Neutrophil (primary cell): ENCODE measurements around the gene PDE8A.

Experiments
- H3K27ac ChIP-seq: fragments of 200-600 bp; sonication (generic); 2 replicates; pipeline ENCODE4 v1.5.1; 2016; ENCODE audit warnings: mild to moderate bottlenecking, moderate library complexity
- H3K27me3 ChIP-seq: fragments of 200-600 bp; sonication (generic); 2 replicates; pipeline ENCODE4 v1.6.0; 2016; ENCODE audit warnings: mild to moderate bottlenecking
- H3K36me3 ChIP-seq: fragments of 200-600 bp; sonication (generic); 2 replicates; pipeline ENCODE4 v1.5.1; 2017
- H3K4me1 ChIP-seq, 2 experiments: fragments of 200-600 bp in 1 of 2; sonication (generic) in 1 of 2; 1 replicate in 1 of 2; 2 replicates in 1 of 2; pipeline versions ENCODE4 v1.5.1 to v1.6.1; 2013 to 2016; ENCODE audit warnings: low read depth in 1 of 2, low read length in 1 of 2, mild to moderate bottlenecking in 1 of 2, moderate library complexity in 1 of 2; ENCODE audit not compliant: control insufficient read depth in 1 of 2, insufficient read depth in 1 of 2
- H3K4me3 ChIP-seq, 2 experiments: fragments of 200-600 bp in 1 of 2; sonication (generic) in 1 of 2; 1 replicate in 1 of 2; 2 replicates in 1 of 2; pipeline ENCODE4 v1.5.1; 2013 to 2016; ENCODE audit warnings: low read depth in 1 of 2, low read length in 1 of 2, mild to moderate bottlenecking in 1 of 2, moderate library complexity in 1 of 2
- H3K9me3 ChIP-seq: fragments of 200-600 bp; sonication (generic); 2 replicates; pipeline ENCODE4 v1.5.1; 2016
- TF ChIP-seq, protein P1 (sequence below): fragments of 200-600 bp; sonication (generic); IDR thresholded peaks from 2 replicates; pipeline ENCODE4 v1.5.1; 2016; ENCODE audit warnings: antibody characterized with exemption

Gene PDE8A

DNA sequence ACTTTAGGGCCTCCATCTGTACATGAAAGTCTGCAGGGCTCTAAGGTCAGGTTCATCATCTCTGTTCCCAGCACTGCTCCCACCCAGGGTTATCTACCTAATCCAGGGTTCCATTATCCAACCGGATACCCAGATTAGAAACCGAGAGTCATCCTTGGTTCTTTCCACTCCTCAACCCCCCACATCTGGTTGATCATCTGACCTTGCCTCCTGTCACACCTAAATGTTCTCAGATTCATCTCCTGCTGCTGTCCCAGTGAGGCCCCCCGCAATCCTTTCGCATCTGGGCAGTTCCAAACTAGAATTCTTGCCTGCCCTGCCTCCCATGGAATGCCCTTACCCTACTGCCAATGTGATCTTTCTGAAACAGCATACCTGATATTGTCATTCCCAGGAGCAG lies 136.5 kb downstream of the PDE8A start:
- no peak overlapping the region for H3K27ac ChIP-seq
- no peaks in the 10 kb centered on the region for H3K4me1 ChIP-seq
- H3K27me3 ChIP-seq: no peaks in the 10 kb centered on the region
- no peaks in the 10 kb centered on the region for H3K9me3 ChIP-seq
- TF ChIP-seq, protein P1, sequence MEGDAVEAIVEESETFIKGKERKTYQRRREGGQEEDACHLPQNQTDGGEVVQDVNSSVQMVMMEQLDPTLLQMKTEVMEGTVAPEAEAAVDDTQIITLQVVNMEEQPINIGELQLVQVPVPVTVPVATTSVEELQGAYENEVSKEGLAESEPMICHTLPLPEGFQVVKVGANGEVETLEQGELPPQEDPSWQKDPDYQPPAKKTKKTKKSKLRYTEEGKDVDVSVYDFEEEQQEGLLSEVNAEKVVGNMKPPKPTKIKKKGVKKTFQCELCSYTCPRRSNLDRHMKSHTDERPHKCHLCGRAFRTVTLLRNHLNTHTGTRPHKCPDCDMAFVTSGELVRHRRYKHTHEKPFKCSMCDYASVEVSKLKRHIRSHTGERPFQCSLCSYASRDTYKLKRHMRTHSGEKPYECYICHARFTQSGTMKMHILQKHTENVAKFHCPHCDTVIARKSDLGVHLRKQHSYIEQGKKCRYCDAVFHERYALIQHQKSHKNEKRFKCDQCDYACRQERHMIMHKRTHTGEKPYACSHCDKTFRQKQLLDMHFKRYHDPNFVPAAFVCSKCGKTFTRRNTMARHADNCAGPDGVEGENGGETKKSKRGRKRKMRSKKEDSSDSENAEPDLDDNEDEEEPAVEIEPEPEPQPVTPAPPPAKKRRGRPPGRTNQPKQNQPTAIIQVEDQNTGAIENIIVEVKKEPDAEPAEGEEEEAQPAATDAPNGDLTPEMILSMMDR: no peak
- no peak overlapping the region for H3K4me3 ChIP-seq
- peaks cover 51% of the 10 kb centered on the region for H3K36me3 ChIP-seq

DNA sequence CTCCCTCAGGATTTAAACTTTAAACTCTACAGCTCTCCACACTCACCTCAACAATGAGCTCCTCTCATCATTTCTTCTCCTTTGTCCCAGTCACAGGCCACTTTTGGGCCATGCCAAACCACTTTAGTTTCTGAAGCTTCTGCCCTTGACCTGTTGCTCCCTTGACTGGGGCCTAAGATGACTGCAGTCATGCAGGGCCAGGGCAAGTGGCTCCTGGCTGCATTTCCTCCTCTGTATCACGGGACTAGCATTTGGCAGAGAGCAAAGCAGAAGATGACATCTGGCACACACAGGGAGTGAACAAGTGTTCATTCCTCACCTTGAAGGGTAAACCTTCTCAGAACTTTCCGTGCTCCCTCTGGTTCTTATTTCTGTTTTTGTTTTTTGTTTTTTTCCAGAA lies 136.9 kb downstream of the PDE8A start:
- peaks cover 50% of the 10 kb centered on the region for H3K36me3 ChIP-seq
- H3K27me3 ChIP-seq: no peaks in the 10 kb centered on the region
- H3K27ac ChIP-seq: no peak overlapping the region
- no peaks in the 10 kb centered on the region for H3K4me1 ChIP-seq
- TF ChIP-seq, protein P1: no peak
- no peaks in the 10 kb centered on the region for H3K9me3 ChIP-seq
- H3K4me3 ChIP-seq: no peak overlapping the region

DNA sequence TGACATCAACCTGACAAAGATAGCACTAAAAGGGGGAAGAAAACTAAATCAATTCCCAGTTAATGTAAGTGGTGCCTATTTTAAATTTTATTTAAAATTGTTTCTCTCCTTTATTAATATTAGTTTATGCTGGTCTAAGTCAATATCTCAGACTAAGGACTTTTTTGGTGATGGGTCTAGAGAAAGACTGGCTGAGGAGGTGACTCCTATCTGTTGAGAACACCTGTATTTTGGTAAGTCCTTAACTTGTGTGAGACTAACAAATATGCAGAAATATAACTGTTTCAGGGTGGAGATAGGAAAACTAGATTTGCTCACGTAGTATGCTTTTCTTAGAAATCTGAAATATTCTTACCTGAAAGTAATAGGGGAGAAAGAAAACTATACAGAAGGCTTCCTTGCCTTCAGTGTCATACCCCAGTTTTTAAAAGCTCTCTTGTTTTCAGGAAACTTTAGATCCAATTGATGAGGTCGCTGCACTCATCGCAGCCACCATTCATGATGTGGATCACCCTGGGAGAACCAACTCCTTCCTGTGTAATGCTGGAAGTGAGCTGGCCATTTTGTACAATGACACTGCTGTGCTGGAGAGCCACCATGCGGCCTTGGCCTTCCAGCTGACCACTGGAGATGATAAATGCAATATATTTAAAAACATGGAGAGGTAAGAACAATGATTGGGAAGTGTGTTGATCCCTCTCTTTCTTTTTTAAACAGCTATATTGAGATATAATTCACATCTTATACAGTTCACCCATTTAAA lies 138.9 kb downstream of the PDE8A start:
- TF ChIP-seq, protein P1: no peak
- Histone ChIP-seq H3K27ac (no peak overlapping the region), H3K4me3 (no peak overlapping the region), H3K9me3 (no peaks in the 10 kb centered on the region), H3K4me1 (peaks cover 0 to 9% of the 10 kb centered on the region in 2 experiments), H3K27me3 (no peaks in the 10 kb centered on the region), H3K36me3 (peaks cover 35% of the 10 kb centered on the region)

DNA sequence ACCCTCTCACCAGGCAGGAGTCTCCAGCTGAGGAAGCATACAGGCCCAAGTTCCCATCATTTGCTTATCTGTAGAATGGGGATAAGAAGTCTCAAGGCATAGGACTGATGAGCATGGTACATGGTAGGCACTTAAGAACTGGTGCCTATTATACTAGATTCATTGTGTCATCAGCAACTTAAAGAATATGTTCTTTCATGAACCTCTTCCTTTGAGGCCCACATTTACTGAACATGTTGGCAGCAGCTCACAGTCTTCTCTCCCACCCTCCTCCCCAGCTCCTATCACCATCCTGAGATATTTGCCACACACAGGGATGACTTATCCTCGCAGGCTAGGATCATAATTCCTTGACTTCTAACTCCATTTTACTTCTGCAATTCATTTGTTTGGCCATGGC lies 142.5 kb downstream of the PDE8A start:
- peaks cover 0 to 9% of the 10 kb centered on the region in 2 experiments for H3K4me1 ChIP-seq
- H3K36me3 ChIP-seq: peaks cover 20% of the 10 kb centered on the region
- H3K27me3 ChIP-seq: no peaks in the 10 kb centered on the region
- H3K9me3 ChIP-seq: no peaks in the 10 kb centered on the region
- TF ChIP-seq, protein P1: no peak
- H3K27ac ChIP-seq: no peak overlapping the region
- no peak overlapping the region for H3K4me3 ChIP-seq

DNA sequence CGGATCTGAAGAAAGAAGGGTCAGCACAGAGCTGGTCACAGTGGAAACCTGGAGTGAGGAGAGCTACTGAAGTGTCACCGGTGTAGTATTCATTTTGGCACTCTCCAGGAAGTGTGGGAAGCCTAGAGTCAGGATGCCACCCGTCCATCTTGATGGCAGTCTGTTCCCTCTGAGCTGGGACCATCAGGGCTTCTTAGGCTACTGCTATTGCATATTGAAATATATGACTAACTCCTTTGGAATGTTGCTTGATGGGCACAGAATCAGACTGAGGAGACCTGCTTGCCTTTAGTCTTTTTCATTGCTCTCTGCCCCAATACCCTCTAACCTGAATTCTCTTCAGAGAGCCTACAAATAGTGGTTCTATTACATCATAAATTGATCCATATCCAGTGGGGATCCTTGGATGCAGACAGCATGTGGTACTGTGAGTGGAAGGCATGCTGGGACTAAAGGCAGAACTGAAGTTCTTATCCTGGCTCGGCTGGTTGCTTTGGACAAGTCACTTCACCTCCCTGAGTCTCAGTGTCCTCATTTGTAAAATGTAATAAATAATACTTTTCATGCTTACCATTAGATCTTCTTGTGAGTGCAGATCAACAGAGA lies 143.5 kb downstream of the PDE8A start:
- Histone ChIP-seq H3K27me3 (no peaks in the 10 kb centered on the region), H3K27ac (no peak overlapping the region), H3K36me3 (peaks cover 20% of the 10 kb centered on the region), H3K9me3 (no peaks in the 10 kb centered on the region), H3K4me3 (no peak overlapping the region), H3K4me1 (peaks cover 0 to 9% of the 10 kb centered on the region in 2 experiments)
- TF ChIP-seq, protein P1: no peak
